Transverse colon (tissue), 3 donors: ENCODE results near the gene SMIM12.

Source experiments
- EP300 ChIP-seq: sonication (generic); formaldehyde crosslinking; IDR thresholded peaks from one replicate; pipeline ENCODE4 v1.6.1; 2017; ENCODE audit warnings: antibody characterized with exemption, low read depth
- POLR2A ChIP-seq: fragments of 450-650 bp; IDR thresholded peaks from one replicate; pipeline ENCODE4 v1.6.1; 2016; ENCODE audit warnings: antibody characterized with exemption, mild to moderate bottlenecking, moderate library complexity
- TF ChIP-seq, protein P1 (sequence below), 5 experiments: fragments of 200-600 bp in 3 of 5; fragments of 450-650 bp in 2 of 5; sonication (generic) in 3 of 5; IDR thresholded peaks; 1 replicate in 2 of 5; 2 replicates in 3 of 5; pipeline ENCODE4 v1.5.1; 2016 to 2017; ENCODE audit warnings: antibody characterized with exemption in 5 of 5, inconsistent platforms in 3 of 5, mild to moderate bottlenecking in 2 of 5, moderate library complexity in 1 of 5

DNA sequence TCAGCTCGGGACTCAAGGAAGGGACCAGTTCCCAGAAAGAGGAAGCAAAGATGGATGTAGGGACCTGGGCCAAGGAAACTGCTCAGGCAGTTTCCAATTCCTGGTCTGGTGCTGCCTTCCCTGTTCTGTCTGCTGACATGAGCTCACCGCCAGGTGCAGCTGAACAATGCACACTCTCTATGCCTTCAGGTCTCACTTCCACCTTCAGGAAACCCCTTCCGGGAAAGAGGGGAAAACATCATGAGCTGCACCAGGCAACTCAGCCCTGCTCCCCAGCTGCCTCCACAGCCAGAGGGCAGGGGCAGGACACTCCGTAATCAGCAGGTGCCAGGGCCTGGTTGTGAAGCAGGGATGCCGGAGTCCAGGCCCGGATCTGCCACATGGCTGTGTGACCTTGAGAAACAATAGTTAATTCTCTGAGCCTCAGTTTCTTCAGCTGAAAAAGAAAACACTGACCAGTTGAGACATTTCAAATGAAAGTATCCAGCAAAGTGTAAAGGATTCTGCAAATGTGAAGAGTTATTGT, 27.8 kb downstream of the SMIM12 start:
- TF ChIP-seq, protein P1, sequence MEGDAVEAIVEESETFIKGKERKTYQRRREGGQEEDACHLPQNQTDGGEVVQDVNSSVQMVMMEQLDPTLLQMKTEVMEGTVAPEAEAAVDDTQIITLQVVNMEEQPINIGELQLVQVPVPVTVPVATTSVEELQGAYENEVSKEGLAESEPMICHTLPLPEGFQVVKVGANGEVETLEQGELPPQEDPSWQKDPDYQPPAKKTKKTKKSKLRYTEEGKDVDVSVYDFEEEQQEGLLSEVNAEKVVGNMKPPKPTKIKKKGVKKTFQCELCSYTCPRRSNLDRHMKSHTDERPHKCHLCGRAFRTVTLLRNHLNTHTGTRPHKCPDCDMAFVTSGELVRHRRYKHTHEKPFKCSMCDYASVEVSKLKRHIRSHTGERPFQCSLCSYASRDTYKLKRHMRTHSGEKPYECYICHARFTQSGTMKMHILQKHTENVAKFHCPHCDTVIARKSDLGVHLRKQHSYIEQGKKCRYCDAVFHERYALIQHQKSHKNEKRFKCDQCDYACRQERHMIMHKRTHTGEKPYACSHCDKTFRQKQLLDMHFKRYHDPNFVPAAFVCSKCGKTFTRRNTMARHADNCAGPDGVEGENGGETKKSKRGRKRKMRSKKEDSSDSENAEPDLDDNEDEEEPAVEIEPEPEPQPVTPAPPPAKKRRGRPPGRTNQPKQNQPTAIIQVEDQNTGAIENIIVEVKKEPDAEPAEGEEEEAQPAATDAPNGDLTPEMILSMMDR (IDR thresholded peaks at IDR 0.05), result no peak
- no peak for TF ChIP-seq POLR2A
- no peak for TF ChIP-seq EP300
